Body of pancreas (tissue), 4 donors: Measurements from ENCODE around the gene ZWILCH.

ENCODE experiments used
- POLR2A ChIP-seq, 3 donors: fragments of 450-650 bp; IDR thresholded peaks; one replicate each; pipeline ENCODE4 v1.6.1; 2016; ENCODE audit warnings: antibody characterized with exemption in 3 of 3, mild to moderate bottlenecking in 2 of 3
- TF ChIP-seq, protein P1 (sequence below), 7 experiments: fragments of 450-650 bp in 4 of 7; fragments of 200-600 bp in 3 of 7; sonication (generic) in 3 of 7; IDR thresholded peaks; one replicate each; pipeline ENCODE4 v1.5.1; 2016 to 2019; ENCODE audit warnings: antibody characterized with exemption in 7 of 7

- TF ChIP-seq, protein P1, sequence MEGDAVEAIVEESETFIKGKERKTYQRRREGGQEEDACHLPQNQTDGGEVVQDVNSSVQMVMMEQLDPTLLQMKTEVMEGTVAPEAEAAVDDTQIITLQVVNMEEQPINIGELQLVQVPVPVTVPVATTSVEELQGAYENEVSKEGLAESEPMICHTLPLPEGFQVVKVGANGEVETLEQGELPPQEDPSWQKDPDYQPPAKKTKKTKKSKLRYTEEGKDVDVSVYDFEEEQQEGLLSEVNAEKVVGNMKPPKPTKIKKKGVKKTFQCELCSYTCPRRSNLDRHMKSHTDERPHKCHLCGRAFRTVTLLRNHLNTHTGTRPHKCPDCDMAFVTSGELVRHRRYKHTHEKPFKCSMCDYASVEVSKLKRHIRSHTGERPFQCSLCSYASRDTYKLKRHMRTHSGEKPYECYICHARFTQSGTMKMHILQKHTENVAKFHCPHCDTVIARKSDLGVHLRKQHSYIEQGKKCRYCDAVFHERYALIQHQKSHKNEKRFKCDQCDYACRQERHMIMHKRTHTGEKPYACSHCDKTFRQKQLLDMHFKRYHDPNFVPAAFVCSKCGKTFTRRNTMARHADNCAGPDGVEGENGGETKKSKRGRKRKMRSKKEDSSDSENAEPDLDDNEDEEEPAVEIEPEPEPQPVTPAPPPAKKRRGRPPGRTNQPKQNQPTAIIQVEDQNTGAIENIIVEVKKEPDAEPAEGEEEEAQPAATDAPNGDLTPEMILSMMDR (IDR thresholded peaks at IDR 0.05) = no peak
- no peak for TF ChIP-seq POLR2A (IDR thresholded peaks at IDR 0.05)
Measured at GRCh38 chr15:66578286-66578875, 73.3 kb downstream of the ZWILCH start.
